Stimulated activated CD8-positive, alpha-beta memory T cell treated with anti-CD3 and anti-CD28 coated beads, Interleukin-4, amount 100 ng/mL, for 48 hours (primary cell): ENCODE results near the gene FRAS1.
"Not testable (repeated sequence)": the region's sequence is repeated elsewhere in the genome, so short reads cannot be mapped to it uniquely, and the experiment has no call there.

Experiments used
- DNase-seq: peaks from one replicate; pipeline ENCODE4 v3.0.0-alpha.2; 2020

FRAS1 gene

DNA sequence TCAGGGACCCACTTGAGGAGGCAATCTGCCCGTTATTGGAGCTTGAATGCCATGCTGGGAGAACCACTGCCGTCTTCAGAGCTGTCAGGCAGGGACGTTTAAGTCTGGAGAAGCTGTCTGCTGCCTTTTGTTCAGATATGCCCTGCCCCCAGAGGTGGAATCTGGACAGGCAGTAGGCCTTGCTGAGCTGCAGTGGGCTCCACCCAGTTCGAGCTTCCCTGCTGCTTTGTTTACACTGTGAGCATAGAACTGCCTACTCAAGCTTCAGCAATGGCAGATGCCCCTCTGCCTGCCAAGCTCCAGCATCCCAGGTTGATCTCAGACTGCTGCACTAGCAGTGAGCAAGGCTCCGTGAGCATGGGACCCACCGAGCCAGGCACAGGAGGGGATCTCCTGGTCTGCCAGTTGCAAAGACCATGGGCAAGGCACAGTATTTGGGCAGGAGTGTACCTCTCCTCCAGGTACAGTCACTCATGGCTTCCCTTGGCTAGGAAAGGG is 68.8 kb downstream of the FRAS1 start:
- DNase-seq = not testable (repeated sequence)

- DNase-seq = no peak
These were observed 72.4 kb downstream of the FRAS1 start for GRCh38 chr4:78129383-78130108.

DNA sequence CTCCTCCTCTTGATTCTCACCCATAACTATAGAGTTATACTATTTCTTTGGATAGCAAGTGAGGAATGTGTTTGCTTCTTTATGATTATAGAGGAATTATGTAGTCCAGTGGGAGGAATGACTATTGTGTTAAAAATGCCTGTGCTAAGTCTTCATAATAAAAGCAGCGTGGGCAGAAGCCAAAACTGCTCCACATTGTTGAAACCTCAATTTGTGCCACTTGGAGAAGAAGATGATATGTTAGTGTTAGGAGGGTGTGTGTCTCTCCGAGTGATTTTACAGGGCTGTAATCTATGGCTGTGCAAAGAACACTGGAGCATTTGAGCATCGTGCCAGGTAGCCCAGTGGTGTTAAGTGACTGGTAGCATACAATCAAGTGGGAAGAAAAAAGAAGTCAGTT is 74.3 kb downstream of the FRAS1 start:
- DNase-seq = no peak

DNA sequence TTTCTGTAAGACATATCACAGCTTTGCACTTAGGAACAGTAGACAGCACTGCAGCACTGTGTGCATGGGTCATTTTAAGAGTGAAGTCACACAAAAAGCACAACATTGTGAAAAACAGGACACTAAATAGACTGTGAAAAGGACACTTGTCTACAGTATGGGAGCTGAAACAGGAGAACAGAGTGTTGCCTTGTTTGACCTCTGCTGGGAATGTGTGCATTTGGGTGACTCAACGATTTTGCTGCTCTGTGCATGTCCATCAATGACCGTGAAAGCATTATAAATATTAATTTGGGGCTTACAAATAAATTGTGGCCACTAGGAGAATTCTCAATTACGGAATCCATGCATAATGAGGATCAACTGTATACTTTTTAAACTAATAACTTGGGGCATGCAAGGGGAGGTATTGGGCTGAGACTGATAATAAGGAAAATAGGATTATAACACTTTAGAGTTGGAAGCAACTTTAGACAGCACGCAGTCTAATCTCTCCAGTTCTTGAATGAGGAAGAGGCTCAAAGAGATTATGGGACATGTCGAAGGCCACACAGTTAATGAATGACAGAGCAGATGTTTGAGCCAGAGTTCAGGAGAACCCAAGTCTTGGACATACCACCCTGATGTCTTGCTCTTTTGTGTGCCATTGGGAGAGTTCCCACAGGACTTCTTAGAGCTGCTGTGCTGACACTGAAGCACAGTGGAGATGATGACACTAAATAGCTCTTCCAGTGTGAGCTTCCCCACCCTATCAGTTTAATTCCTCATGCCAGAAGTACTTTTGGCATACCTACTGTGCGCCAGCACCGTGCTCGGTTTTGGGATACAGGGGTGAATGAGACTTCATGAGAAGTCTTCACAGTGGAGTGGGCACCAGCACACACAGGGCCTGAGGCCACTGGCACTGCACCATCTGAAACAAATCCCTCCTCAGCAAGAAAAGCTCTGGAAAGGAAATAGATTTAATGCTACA is 79.3 kb downstream of the FRAS1 start:
- DNase-seq = no peak

GRCh38 chr4:78137532-78137931 is 80.4 kb downstream of the FRAS1 start:
- DNase-seq = no peak

GRCh38 chr4:78138252-78138651 is 81.1 kb downstream of the FRAS1 start:
- no peak for DNase-seq

DNA sequence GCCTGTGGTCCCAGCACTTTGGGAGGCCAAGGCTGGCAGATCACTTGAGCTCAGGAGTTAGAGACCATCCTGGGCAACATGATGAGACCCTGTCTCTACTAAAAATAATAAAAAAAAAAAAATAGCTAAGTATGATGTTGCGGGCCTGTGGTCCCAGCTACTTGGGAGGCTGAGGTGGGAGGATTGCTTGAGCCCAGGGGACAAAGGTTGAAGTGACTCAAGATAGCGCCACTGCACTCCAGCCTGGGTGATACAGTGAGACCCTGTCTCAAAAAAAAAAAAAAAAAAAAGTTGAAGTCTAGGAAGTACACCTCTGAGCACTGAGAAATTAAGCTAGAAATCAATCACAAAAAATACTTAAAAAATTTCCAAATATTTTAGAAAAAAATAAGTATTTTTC is 86.5 kb downstream of the FRAS1 start:
- no peak for DNase-seq

- DNase-seq = no peak
These were observed 87.9 kb downstream of the FRAS1 start for GRCh38 chr4:78145008-78145407.

DNA sequence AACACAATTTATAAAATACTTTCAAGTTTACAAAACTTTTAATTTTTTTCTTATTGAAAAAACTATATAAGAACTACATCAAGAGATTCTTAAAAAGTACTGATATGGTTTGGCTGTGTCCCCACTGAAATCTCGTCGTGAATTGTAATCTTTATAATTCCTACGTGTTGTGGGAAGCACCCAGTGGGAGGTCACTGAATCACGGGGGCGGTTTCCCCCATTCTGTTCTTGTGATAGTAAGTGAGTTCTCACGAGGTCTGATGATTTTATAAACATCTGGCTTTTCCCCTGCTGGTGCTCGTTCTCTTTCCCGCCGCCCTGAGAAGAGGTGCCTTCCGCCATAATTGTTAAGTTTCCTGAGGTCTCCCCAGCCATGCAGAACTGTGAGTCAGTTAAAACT is 88.5 kb downstream of the FRAS1 start:
- DNase-seq = no peak

DNA sequence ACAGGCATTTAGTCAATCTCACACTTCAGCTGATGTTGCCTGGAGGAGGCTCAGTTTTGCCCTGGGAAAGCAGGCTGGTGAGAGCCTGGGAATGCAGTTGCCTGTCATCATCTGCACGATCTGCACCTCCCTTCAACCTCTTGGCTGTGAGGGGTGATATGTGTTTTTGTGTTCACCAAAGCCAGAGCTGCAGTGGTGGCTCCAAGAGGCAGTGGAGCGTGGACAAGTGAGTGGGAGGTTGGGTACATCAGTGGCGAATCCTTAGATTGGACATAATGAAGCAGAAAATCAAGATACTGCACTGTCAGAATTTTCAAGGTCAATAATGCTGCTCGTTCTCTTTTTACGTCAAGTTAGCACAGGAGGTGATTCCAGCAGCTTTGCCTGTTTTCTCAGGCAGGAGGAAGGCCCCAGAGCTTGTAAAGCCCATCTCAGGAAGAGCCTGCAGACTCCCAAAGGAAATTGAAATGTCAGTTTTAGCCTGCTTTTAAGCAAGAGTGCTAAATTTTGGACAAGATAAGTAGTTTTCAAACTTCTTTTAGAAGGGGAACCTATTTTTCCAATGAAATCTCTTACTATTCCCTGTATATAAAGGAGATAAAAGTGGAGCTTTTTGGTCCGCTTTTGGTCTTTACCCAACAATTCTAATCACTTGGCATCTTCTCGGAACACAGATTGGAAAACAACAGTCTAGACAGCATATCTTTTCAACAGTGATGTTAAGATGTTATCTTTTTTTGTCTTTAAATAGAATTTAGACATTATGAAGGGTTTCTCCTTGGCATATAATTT is 92.8 kb downstream of the FRAS1 start:
- DNase-seq = no peak

GRCh38 chr4:78150543-78150864 is 93.4 kb downstream of the FRAS1 start:
- DNase-seq = no peak

GRCh38 chr4:78152795-78153194 is 95.7 kb downstream of the FRAS1 start:
- no peak for DNase-seq

GRCh38 chr4:78154972-78155590 is 98.0 kb downstream of the FRAS1 start:
- DNase-seq = no peak

DNA sequence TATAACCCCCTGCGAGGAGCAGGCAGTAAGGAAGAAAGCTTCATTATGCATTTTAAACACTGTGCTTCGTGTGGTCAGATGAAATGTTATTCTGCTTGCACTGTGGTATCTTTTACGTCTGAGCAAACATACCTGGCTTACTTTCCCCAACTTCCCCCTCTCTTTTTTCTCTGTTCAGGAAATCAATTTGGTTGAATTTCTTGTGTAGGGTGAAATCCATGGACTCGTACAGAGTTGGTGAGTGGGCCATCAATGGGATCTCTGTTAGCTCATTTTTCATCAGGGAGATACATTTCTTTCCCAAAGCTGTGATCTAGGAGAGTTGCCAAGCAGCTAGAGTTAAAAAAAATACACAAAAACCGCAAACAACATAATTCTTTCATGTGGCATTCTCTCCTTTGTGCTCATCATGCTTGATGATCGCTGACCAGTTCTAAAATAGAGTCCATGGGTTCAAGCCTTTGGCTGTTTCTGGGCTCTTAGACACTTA is 98.5 kb downstream of the FRAS1 start:
- no peak for DNase-seq

DNA sequence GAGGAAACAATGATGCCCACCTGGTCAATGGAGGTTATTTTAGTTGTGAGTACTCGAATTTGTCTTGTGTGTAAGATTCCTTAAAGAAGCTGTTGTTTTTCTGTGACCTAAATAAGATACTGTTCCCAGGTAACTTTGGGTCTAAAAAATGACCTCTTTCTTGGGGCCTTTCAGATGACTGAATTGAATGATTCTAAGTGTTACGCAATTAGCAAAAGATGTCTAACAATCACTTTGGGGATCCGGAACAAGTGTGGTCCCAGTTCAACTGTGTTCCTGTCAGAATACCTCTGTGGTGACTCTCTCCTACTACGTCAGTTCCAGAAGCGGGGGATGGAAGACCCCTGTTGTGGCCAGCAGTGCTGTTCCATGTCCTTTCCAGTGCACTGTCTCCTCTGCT is 99.4 kb downstream of the FRAS1 start:
- DNase-seq = no peak

DNA sequence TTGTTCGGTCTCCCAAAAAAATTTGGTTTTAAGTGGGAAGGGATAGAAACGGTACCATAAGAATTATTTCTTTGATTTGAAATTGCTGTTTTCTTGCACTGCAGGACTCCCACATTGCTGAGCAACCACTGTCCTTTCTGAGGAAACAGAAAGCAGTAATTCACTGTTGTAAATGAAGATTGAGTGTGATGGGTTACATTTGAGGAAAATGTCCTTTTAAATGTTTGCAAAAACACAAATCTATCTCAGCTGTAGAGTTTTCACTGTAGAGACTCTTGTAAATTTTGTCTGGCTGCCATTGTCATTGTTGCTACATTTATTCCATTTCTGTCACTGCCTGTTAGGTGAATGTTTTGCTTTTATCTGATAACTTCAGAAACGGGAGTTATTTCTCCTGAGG is 105.2 kb downstream of the FRAS1 start:
- no peak for DNase-seq

DNA sequence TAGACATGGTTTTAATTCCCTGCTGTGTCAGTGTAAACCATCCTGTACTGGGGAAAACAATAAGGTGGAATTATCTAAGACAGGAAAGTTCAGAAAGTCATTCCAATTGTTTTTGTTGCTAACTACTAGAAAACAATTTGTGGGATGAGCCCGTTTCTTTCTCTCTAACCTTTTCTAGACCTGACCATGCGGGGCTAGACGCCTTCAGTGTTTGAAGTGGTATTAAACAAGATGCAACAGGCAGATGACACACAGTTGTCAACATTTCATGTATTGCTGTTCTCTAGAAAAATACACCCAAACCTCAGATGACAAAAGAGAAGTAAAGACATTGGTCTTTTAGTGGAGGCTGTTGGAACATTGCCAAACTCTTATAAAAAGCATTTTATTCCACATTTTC is 105.7 kb downstream of the FRAS1 start:
- no peak for DNase-seq

- DNase-seq = no peak
These were observed 108.6 kb downstream of the FRAS1 start for GRCh38 chr4:78165758-78166157.

GRCh38 chr4:78166622-78167021 is 109.5 kb downstream of the FRAS1 start:
- DNase-seq = no peak

DNA sequence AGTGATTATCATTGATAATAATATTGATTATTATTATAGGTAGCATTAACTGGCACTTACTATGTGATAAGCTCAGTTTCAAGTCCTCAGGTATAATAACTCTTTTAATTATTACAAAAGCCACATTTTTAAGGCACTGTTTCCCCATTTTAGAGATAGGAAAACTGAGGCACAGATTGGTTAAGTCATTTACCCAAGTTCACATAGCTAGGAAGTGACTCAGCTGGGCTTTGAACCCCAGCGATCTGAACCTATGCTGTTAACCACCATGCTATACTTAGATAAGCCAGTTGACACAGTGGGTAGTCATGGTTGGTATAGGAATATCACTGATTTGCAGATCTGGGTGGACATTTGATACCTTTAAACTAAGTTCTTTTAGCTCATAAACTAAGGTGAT is 110.4 kb downstream of the FRAS1 start:
- no peak for DNase-seq

GRCh38 chr4:78168029-78168428 is 110.9 kb downstream of the FRAS1 start:
- DNase-seq = no peak

- DNase-seq = no peak
These were observed 112.6 kb downstream of the FRAS1 start for GRCh38 chr4:78169728-78170127.

GRCh38 chr4:78171482-78171881 is 114.4 kb downstream of the FRAS1 start:
- no peak for DNase-seq
